Neural progenitor cell (in vitro differentiated cells): ENCODE results near the gene SRPK3. TPM values are rescaled to one million over a fixed set of nuclear protein-coding genes. Genes with fewer than 3 reads are reported as not detected.

ENCODE experiments used
- DNase-seq: peaks from one replicate; pipeline ENCODE4 v3.0.0-alpha.2; 2016; ENCODE audit warnings: low spot score
- H2AFZ ChIP-seq: fragments of 200-600 bp; sonication (generic); replicated peaks from 2 replicates; pipeline ENCODE4 v1.6.1; 2016; ENCODE audit warnings: antibody characterized with exemption
- H3F3A ChIP-seq: fragments of 200-600 bp; sonication (generic); 2 replicates; pipeline ENCODE4 v1.6.1; 2016; ENCODE audit warnings: antibody characterized with exemption, low read depth
- H3K27ac ChIP-seq: fragments of 200-600 bp; sonication (generic); 2 replicates; pipeline ENCODE4 v1.5.1; 2016; ENCODE audit warnings: mild to moderate bottlenecking
- H3K27me3 ChIP-seq: fragments of 200-600 bp; sonication (generic); 2 replicates; pipeline ENCODE4 v1.6.1; 2016; ENCODE audit warnings: mild to moderate bottlenecking, moderate library complexity
- H3K36me3 ChIP-seq: fragments of 200-600 bp; sonication (generic); 2 replicates; pipeline ENCODE4 v1.5.1; 2016
- H3K4me1 ChIP-seq: fragments of 200-600 bp; sonication (generic); 2 replicates; pipeline ENCODE4 v1.6.1; 2016; ENCODE audit warnings: mixed run types
- H3K4me2 ChIP-seq: fragments of 200-600 bp; sonication (generic); 2 replicates; pipeline ENCODE4 v1.6.1; 2016
- H3K4me3 ChIP-seq: fragments of 200-600 bp; sonication (generic); 2 replicates; pipeline ENCODE4 v1.5.1; 2016
- H3K79me2 ChIP-seq: fragments of 200-600 bp; sonication (generic); 2 replicates; pipeline ENCODE4 v1.6.1; 2016; ENCODE audit warnings: low read depth
- H3K9ac ChIP-seq: fragments of 200-600 bp; sonication (generic); 2 replicates; pipeline ENCODE4 v1.6.1; 2016
- H3K9me3 ChIP-seq: fragments of 200-600 bp; sonication (generic); 2 replicates; pipeline ENCODE4 v1.5.1; 2016; ENCODE audit warnings: low read depth
- H4K20me1 ChIP-seq: fragments of 200-600 bp; sonication (generic); 2 replicates; pipeline ENCODE4 v1.6.1; 2016; ENCODE audit warnings: low read depth
- H3K27ac Mint-ChIP-seq: 3 replicates; pipeline ENCODE4 v1.8.0; 2021; ENCODE audit warnings: mixed read lengths
- H3K27me3 Mint-ChIP-seq: 2 replicates; pipeline ENCODE4 v1.8.0; 2022; ENCODE audit warnings: low read depth, mild to moderate bottlenecking, inconsistent platforms, moderate library complexity, mixed read lengths; ENCODE audit not compliant: insufficient read depth
- H3K36me3 Mint-ChIP-seq: 3 replicates; pipeline ENCODE4 v1.8.0; 2021; ENCODE audit warnings: mixed read lengths
- H3K4me1 Mint-ChIP-seq: 3 replicates; pipeline ENCODE4 v1.8.0; 2021; ENCODE audit warnings: mixed read lengths
- H3K4me3 Mint-ChIP-seq: 3 replicates; pipeline ENCODE4 v1.8.0; 2021; ENCODE audit warnings: mild to moderate bottlenecking, moderate library complexity, mixed read lengths
- H3K9me3 Mint-ChIP-seq: 3 replicates; pipeline ENCODE4 v1.8.0; 2020; ENCODE audit warnings: mixed read lengths
- CTCF ChIP-seq: fragments of 200-600 bp; sonication (generic); IDR thresholded peaks from 2 replicates; pipeline ENCODE4 v1.5.1; 2017; ENCODE audit warnings: antibody characterized with exemption, mild to moderate bottlenecking
- EZH2 ChIP-seq: fragments of 200-600 bp; sonication (generic); IDR thresholded peaks from 2 replicates; pipeline ENCODE4 v1.6.1; 2017; ENCODE audit warnings: antibody characterized with exemption, mild to moderate bottlenecking, moderate library complexity
- EZH2phosphoT487 ChIP-seq: fragments of 200-600 bp; sonication (generic); IDR thresholded peaks from 2 replicates; pipeline ENCODE4 v1.6.1; 2017; ENCODE audit warnings: antibody characterized with exemption
- total RNA-seq: library from RNA; depleted of rRNA; stranded (reverse); fragments of >200 nt; gene quantifications from 2 replicates; pipeline ENCODE4 v1.2.3, GENCODE V29; 2015; ENCODE audit warnings: low replicate concordance

Gene SRPK3
- total RNA-seq, 1 donor from 2014 or later = not detected

- H3K27ac Mint-ChIP-seq = no peak overlapping the region
- Histone ChIP-seq H3K9me3 (no peaks in the 10 kb centered on the region), H3K4me3 (peak overlapping the region; percentile 48), H3K27me3 (no peaks in the 10 kb centered on the region), H3K9ac (no peak overlapping the region), H3K4me2 (peak overlapping the region; percentile 75), H3K36me3 (no peaks in the 10 kb centered on the region), H4K20me1 (no peaks in the 10 kb centered on the region), H2AFZ (no peak overlapping the region), H3F3A (peaks cover 10% of the 10 kb centered on the region), H3K79me2 (no peaks in the 10 kb centered on the region), H3K27ac (no peak overlapping the region), H3K4me1 (peaks cover 7% of the 10 kb centered on the region)
- H3K9me3 Mint-ChIP-seq = peaks cover 19% of the 10 kb centered on the region
- H3K27me3 Mint-ChIP-seq = peaks cover 12% of the 10 kb centered on the region
- no peak for DNase-seq
- no peak for TF ChIP-seq EZH2phosphoT487
- TF ChIP-seq CTCF = no peak
- no peak for TF ChIP-seq EZH2
- peak overlapping the region; percentile 75 for H3K4me3 Mint-ChIP-seq
- H3K36me3 Mint-ChIP-seq = peaks cover 7% of the 10 kb centered on the region
- H3K4me1 Mint-ChIP-seq = peaks cover 42% of the 10 kb centered on the region
Measured at GRCh38 chrX:153819384-153820040, 38.7 kb downstream of the SRPK3 start.

GRCh38 chrX:153820601-153821000 is 39.8 kb downstream of the SRPK3 start:
- no peaks in the 10 kb centered on the region for H4K20me1 ChIP-seq
- no peak overlapping the region for H3K9ac ChIP-seq
- H2AFZ ChIP-seq = no peak overlapping the region
- no peak overlapping the region for H3K4me3 Mint-ChIP-seq
- H3K9me3 Mint-ChIP-seq = peaks cover 11% of the 10 kb centered on the region
- no peaks in the 10 kb centered on the region for H3K79me2 ChIP-seq
- peaks cover 36% of the 10 kb centered on the region for H3K4me1 Mint-ChIP-seq
- no peaks in the 10 kb centered on the region for H3K27me3 ChIP-seq
- no peak overlapping the region for H3K27ac Mint-ChIP-seq
- H3K36me3 ChIP-seq = no peaks in the 10 kb centered on the region
- H3K4me3 ChIP-seq = no peak overlapping the region
- no peak overlapping the region for H3K27ac ChIP-seq
- H3K9me3 ChIP-seq = no peaks in the 10 kb centered on the region
- no peak for TF ChIP-seq EZH2phosphoT487
- no peak for TF ChIP-seq CTCF
- TF ChIP-seq EZH2 = no peak
- no peak overlapping the region for H3K4me2 ChIP-seq
- H3K36me3 Mint-ChIP-seq = no peaks in the 10 kb centered on the region
- no peak for DNase-seq
- H3F3A ChIP-seq = peaks cover 10% of the 10 kb centered on the region
- H3K27me3 Mint-ChIP-seq = peaks cover 11% of the 10 kb centered on the region
- H3K4me1 ChIP-seq = peaks cover 7% of the 10 kb centered on the region

- Histone ChIP-seq H3K9me3 (no peaks in the 10 kb centered on the region), H3K27me3 (no peaks in the 10 kb centered on the region), H3K4me1 (peaks cover 7% of the 10 kb centered on the region), H3K4me3 (no peak overlapping the region), H3K36me3 (no peaks in the 10 kb centered on the region), H2AFZ (no peak overlapping the region), H3K79me2 (no peaks in the 10 kb centered on the region), H3F3A (peaks cover 10% of the 10 kb centered on the region), H3K4me2 (no peak overlapping the region), H3K27ac (no peak overlapping the region), H4K20me1 (no peaks in the 10 kb centered on the region), H3K9ac (no peak overlapping the region)
- peaks cover 11% of the 10 kb centered on the region for H3K27me3 Mint-ChIP-seq
- H3K4me1 Mint-ChIP-seq = peaks cover 36% of the 10 kb centered on the region
- no peaks in the 10 kb centered on the region for H3K36me3 Mint-ChIP-seq
- TF ChIP-seq EZH2 (no peak), CTCF (no peak), EZH2phosphoT487 (no peak)
- DNase-seq = no peak
- no peak overlapping the region for H3K27ac Mint-ChIP-seq
- H3K9me3 Mint-ChIP-seq = peaks cover 12% of the 10 kb centered on the region
- H3K4me3 Mint-ChIP-seq = no peak overlapping the region
Measured at GRCh38 chrX:153821066-153821465, 40.2 kb downstream of the SRPK3 start.
